Karpas-422 (cell line): ENCODE data around the gene SLC38A11. TPM values are rescaled to one million over a fixed set of nuclear protein-coding genes. Genes with fewer than 3 reads are reported as not detected.

Source experiments
- DNase-seq: peaks from one replicate; pipeline ENCODE4 v3.0.0-alpha.2; 2015
- H2AFZ ChIP-seq: fragments of 200-600 bp; sonication (generic); 2 replicates; pipeline ENCODE4 v1.6.1; 2014; ENCODE audit warnings: antibody characterized with exemption, low read length, mixed read lengths
- H3K27ac ChIP-seq: fragments of 200-600 bp; sonication (generic); 2 replicates; pipeline ENCODE4 v1.5.1; 2014; ENCODE audit warnings: mild to moderate bottlenecking, low read length, moderate library complexity
- H3K27me3 ChIP-seq: fragments of 200-600 bp; sonication (generic); 2 replicates; pipeline ENCODE4 v1.6.1; 2014; ENCODE audit warnings: low read length, mixed read lengths
- H3K36me3 ChIP-seq: fragments of 200-600 bp; sonication (generic); 2 replicates; pipeline ENCODE4 v1.6.1; 2014; ENCODE audit warnings: low read length, mixed read lengths; ENCODE audit not compliant: insufficient read depth
- H3K4me1 ChIP-seq: fragments of 200-600 bp; sonication (generic); 2 replicates; pipeline ENCODE4 v1.6.1; 2014; ENCODE audit warnings: mild to moderate bottlenecking, low read length, mixed read lengths
- H3K4me2 ChIP-seq: fragments of 200-600 bp; sonication (generic); 2 replicates; pipeline ENCODE4 v1.6.1; 2014; ENCODE audit warnings: low read length, low read depth, mild to moderate bottlenecking; ENCODE audit not compliant: poor library complexity, severe bottlenecking
- H3K4me3 ChIP-seq: fragments of 200-600 bp; sonication (generic); 2 replicates; pipeline ENCODE4 v1.5.1; 2014; ENCODE audit warnings: mild to moderate bottlenecking, antibody characterized with exemption, low read length, mixed read lengths
- H3K79me2 ChIP-seq: fragments of 200-600 bp; sonication (generic); 2 replicates; pipeline ENCODE4 v1.6.1; 2014; ENCODE audit warnings: mild to moderate bottlenecking, low read length, mixed read lengths
- H3K9ac ChIP-seq: fragments of 200-600 bp; sonication (generic); 2 replicates; pipeline ENCODE4 v1.6.0; 2014; ENCODE audit warnings: low read length
- H3K9me2 ChIP-seq: fragments of 200-600 bp; sonication (generic), shearing (Covaris generic); replicated peaks from 2 replicates; pipeline ENCODE4 v1.6.0; 2014; ENCODE audit warnings: mild to moderate bottlenecking, low read length, moderate library complexity; ENCODE audit not compliant: insufficient read depth
- H3K9me3 ChIP-seq: fragments of 300-700, 200-600 bp; sonication (generic); 2 replicates; pipeline ENCODE4 v1.6.1; 2014; ENCODE audit warnings: low read length, mixed read lengths
- H4K20me1 ChIP-seq: fragments of 200-600 bp; sonication (generic); 2 replicates; pipeline ENCODE4 v1.6.1; 2014; ENCODE audit warnings: mild to moderate bottlenecking, antibody characterized with exemption, low read length, low read depth; ENCODE audit not compliant: insufficient read depth
- total RNA-seq: library from RNA; depleted of rRNA; stranded (reverse); fragments of >200 nt; shearing (Covaris generic); gene quantifications from 2 replicates; pipeline ENCODE4 v1.2.3, GENCODE V29; 2014; ENCODE audit warnings: low replicate concordance

Gene SLC38A11
- total RNA-seq, 1 experiment from 2014 or later: not detected

DNA sequence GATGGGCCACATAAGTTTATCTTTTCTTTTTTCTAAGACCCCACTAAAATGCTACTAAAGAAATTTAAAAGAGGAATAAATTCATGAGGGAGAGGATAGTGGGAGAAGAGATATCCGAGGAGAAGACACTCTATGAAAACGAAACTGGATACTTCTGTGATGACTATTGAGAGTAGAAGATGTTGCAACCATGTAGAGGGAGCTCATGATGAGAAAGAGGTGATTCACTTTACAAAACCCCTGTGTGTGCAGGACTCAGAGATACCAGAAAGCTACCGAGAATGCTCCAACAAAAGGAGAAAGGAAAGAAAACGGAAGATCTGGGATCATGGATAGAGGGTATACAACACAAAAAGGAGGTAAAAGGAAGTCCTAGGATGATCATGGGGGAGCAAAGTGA lies 34.9 kb downstream of the SLC38A11 start:
- no peaks in the 10 kb centered on the region for H3K9me2 ChIP-seq
- no peak for DNase-seq
- H3K4me2 ChIP-seq: no peak overlapping the region
- no peak overlapping the region for H3K4me3 ChIP-seq
- H3K9ac ChIP-seq: no peak overlapping the region
- no peaks in the 10 kb centered on the region for H4K20me1 ChIP-seq
- no peak overlapping the region for H3K27ac ChIP-seq
- H3K79me2 ChIP-seq: no peaks in the 10 kb centered on the region
- 0 out of 2 replicates have a peak overlapping the region, but pooled peaks have one; percentile 18 for H2AFZ ChIP-seq
- H3K36me3 ChIP-seq: no peaks in the 10 kb centered on the region
- H3K9me3 ChIP-seq: no peaks in the 10 kb centered on the region
- H3K4me1 ChIP-seq: no peaks in the 10 kb centered on the region
- H3K27me3 ChIP-seq: no peaks in the 10 kb centered on the region

DNA sequence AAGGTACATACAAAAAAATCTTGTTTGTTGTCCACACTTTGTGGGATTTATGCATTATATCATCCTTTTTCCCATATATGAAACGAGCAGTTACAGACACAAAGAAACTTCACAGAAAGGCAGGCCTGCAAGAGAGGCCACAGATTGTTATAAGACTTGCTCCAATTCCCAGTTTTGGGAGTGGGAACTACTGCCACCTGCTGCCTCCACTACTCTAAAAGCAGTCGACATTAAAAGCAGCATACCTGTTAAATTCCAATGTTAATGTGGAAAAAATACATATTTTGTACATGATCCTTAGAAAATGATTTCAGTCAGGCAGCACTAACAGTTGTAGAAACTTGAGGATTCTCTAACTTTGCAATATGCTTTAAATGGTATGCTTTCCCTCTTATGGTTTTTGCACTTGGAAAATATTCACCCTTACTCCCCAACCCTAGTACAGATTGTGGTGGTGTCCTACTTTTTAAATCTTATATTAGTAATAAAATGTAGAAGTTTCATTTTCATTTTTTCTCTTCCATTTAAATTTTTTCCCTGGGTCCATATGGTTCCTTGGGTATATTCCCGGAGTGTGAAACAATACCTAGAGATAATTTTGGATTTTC lies 37.9 kb downstream of the SLC38A11 start:
- DNase-seq: no peak
- Histone ChIP-seq H3K4me1 (no peaks in the 10 kb centered on the region), H3K27me3 (no peaks in the 10 kb centered on the region), H3K36me3 (no peaks in the 10 kb centered on the region), H3K4me3 (no peak overlapping the region), H2AFZ (no peak overlapping the region), H3K9me2 (no peaks in the 10 kb centered on the region), H3K4me2 (no peak overlapping the region), H3K9ac (no peak overlapping the region), H3K27ac (no peak overlapping the region), H4K20me1 (no peaks in the 10 kb centered on the region), H3K9me3 (no peaks in the 10 kb centered on the region), H3K79me2 (no peaks in the 10 kb centered on the region)

DNA sequence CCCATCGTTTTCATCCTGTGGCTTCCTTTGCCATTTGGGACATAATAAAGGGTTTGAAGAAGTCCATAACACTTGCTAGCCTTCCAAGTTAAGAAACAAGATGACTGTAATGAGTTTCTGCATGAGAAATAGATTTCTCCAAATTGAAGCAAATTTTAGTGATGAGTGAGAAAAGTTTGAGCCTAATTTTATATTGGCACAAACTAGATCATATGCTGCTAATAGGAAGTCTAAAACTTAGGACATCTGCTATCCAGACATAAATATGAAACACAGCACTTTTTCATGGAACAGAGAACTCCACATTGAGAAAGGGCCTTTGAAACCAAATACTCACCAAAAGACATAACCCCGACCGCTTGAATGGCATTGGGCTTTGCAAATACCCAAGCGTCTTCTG lies 39.8 kb downstream of the SLC38A11 start:
- Histone ChIP-seq H3K4me2 (no peak overlapping the region), H4K20me1 (no peaks in the 10 kb centered on the region), H3K9ac (no peak overlapping the region), H3K4me1 (no peaks in the 10 kb centered on the region), H3K9me2 (no peaks in the 10 kb centered on the region), H3K36me3 (no peaks in the 10 kb centered on the region), H2AFZ (no peak overlapping the region), H3K79me2 (no peaks in the 10 kb centered on the region), H3K9me3 (no peaks in the 10 kb centered on the region), H3K27me3 (no peaks in the 10 kb centered on the region), H3K27ac (no peak overlapping the region), H3K4me3 (no peak overlapping the region)
- DNase-seq: no peak

DNA sequence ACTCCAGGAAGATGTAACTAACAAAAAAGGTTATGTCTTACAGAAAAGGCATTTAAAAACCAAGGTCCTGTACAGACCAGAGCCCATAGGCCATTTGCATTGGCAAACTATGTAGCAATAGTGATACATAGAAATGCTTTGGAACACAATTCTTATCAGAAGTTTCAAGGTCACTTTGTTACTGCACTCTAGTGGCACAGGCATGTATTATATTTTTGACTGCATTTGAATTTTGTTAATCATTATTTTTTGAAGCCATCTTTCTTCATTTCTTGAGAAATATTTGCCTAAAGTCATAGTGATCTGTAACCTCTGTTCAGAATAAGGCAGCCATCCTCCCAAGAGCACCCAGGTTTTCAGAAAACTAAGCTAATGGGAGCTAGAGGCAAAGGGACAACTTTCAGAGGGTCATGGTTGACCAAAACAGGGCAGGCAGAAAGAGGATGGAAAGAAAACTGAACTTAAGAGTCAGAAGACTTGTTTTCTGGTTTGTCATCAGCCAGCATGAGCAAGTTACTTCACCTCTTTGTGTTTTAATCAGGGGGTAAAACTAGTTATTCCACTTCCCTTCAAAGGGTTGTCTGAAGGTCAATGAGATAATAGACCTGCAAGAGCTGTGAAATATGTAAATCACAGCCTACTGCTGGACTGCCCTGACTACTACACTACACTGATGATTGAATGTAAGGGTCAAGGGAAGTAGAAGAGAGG lies 41.5 kb downstream of the SLC38A11 start:
- H3K4me1 ChIP-seq: no peaks in the 10 kb centered on the region
- H3K4me2 ChIP-seq: no peak overlapping the region
- H3K4me3 ChIP-seq: no peak overlapping the region
- no peaks in the 10 kb centered on the region for H3K27me3 ChIP-seq
- no peak overlapping the region for H3K9ac ChIP-seq
- no peaks in the 10 kb centered on the region for H3K9me2 ChIP-seq
- no peaks in the 10 kb centered on the region for H4K20me1 ChIP-seq
- DNase-seq: no peak
- no peak overlapping the region for H2AFZ ChIP-seq
- no peak overlapping the region for H3K27ac ChIP-seq
- no peaks in the 10 kb centered on the region for H3K36me3 ChIP-seq
- no peaks in the 10 kb centered on the region for H3K9me3 ChIP-seq
- H3K79me2 ChIP-seq: no peaks in the 10 kb centered on the region

DNA sequence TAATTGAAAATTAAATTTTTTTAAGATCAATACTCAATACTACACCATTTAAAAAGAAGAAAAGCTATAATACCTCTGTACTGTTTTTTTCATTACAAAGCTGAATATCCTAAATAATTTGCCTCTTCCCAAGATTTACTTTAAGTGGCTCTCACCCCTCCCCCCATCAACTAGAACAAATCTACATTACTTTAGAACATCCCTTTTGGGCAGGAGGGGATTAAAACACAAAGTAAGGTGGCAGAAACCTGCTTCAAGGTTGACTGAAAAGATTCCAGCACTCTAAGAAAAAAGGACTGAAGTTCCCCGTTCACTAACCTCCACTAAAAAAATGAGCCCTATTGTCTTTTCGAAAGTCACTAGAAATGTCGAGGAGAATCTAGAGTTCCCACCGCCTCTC lies 42.3 kb downstream of the SLC38A11 start:
- Histone ChIP-seq H3K4me3 (no peak overlapping the region), H3K4me1 (no peaks in the 10 kb centered on the region), H3K9me3 (no peaks in the 10 kb centered on the region), H3K4me2 (no peak overlapping the region), H3K79me2 (no peaks in the 10 kb centered on the region), H3K27ac (no peak overlapping the region), H3K27me3 (no peaks in the 10 kb centered on the region), H2AFZ (no peak overlapping the region), H3K9ac (no peak overlapping the region), H3K9me2 (no peaks in the 10 kb centered on the region), H4K20me1 (no peaks in the 10 kb centered on the region), H3K36me3 (no peaks in the 10 kb centered on the region)
- DNase-seq: no peak

DNA sequence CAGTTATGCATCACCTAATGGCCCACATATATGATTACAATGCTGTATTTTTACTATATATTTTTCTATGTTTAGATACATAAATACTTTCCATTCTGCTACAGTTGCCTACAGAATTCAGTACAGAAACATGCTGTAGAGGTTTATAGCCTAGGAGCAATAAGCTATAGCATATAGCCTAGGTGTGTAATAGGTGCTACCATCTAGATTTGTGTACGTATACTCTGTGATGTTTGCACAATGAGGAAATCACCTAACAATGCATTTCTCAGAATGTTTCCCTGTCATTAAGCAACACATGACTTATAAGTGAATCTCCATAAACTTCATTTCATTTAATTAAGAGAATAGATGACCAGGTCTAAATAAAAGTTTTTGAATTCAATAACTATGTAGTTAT lies 43.5 kb downstream of the SLC38A11 start:
- DNase-seq: no peak
- Histone ChIP-seq H3K79me2 (no peaks in the 10 kb centered on the region), H3K9ac (no peak overlapping the region), H3K9me2 (no peaks in the 10 kb centered on the region), H3K27me3 (no peaks in the 10 kb centered on the region), H3K4me3 (no peak overlapping the region), H3K9me3 (no peaks in the 10 kb centered on the region), H3K4me2 (no peak overlapping the region), H4K20me1 (no peaks in the 10 kb centered on the region), H3K36me3 (no peaks in the 10 kb centered on the region), H3K4me1 (no peaks in the 10 kb centered on the region), H3K27ac (no peak overlapping the region), H2AFZ (no peak overlapping the region)

DNA sequence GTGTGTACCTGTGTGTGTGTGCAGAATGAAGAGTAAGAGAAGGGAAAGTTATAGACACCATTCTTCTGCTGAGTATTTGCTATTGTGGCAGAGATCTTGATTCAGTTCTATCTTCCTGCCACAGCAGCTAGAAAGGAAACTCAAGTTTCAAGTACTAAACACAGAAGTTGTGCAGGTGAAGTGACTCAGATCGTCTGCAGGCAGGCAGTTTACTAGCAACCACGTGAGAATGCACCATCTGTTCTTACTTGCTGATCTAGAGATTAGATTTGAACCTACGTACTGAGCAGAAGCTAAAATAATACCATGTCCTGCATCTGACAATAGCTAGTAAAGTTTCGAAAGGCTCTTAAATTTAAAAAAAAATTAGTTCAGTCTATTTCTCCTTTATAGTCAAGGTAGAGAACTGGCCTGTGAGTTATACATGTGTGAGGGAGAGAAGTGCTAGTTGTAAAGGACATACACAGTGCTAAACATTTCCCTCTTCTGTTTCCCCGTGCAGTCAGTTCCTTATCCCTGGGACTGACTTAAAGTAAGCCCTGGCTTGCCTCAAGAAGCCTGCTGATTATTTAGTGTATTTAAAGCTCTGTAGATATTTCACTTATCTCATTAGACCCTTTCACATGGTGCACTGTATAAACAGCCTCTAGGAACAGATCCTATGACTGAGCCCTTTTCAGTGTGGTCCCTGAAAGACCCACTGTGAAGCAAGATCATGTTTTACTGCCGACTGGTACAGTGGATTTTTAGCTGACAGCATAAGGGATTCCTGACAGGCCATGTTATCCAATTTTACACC lies 45.0 kb downstream of the SLC38A11 start:
- DNase-seq: no peak
- Histone ChIP-seq H3K4me3 (no peak overlapping the region), H3K36me3 (no peaks in the 10 kb centered on the region), H4K20me1 (no peaks in the 10 kb centered on the region), H3K27me3 (no peaks in the 10 kb centered on the region), H3K9me2 (no peaks in the 10 kb centered on the region), H3K79me2 (no peaks in the 10 kb centered on the region), H3K4me1 (no peaks in the 10 kb centered on the region), H3K9ac (no peak overlapping the region), H2AFZ (no peak overlapping the region), H3K27ac (no peak overlapping the region), H3K4me2 (no peak overlapping the region), H3K9me3 (no peaks in the 10 kb centered on the region)

DNA sequence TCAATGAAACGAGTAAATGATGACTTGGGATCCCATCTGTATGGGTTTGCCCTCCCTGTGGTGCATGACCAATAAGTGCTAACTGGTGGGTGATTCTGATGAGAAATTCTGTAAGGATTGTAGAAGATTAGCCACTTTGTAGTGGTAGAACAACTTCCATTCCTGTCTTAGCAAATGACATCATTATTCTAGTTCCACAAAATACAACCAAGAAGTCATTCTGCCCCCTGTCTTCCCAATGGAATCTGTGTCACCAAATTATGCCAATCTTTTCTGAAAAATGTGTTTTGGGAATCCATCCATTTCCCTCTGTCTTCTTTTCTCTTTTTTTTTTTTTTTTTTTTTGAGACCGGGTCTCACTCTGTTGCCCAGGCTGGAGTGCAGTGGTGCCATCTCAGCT lies 48.4 kb downstream of the SLC38A11 start:
- H3K4me3 ChIP-seq: no peak overlapping the region
- no peaks in the 10 kb centered on the region for H3K27me3 ChIP-seq
- H4K20me1 ChIP-seq: no peaks in the 10 kb centered on the region
- no peaks in the 10 kb centered on the region for H3K4me1 ChIP-seq
- H3K4me2 ChIP-seq: no peak overlapping the region
- H3K9ac ChIP-seq: no peak overlapping the region
- no peak for DNase-seq
- H3K9me3 ChIP-seq: no peaks in the 10 kb centered on the region
- H3K9me2 ChIP-seq: no peaks in the 10 kb centered on the region
- H3K79me2 ChIP-seq: no peaks in the 10 kb centered on the region
- H3K36me3 ChIP-seq: no peaks in the 10 kb centered on the region
- no peak overlapping the region for H3K27ac ChIP-seq
- H2AFZ ChIP-seq: no peak overlapping the region
